ENCODE data around the gene GPT2.

GPT2 gene

DNA sequence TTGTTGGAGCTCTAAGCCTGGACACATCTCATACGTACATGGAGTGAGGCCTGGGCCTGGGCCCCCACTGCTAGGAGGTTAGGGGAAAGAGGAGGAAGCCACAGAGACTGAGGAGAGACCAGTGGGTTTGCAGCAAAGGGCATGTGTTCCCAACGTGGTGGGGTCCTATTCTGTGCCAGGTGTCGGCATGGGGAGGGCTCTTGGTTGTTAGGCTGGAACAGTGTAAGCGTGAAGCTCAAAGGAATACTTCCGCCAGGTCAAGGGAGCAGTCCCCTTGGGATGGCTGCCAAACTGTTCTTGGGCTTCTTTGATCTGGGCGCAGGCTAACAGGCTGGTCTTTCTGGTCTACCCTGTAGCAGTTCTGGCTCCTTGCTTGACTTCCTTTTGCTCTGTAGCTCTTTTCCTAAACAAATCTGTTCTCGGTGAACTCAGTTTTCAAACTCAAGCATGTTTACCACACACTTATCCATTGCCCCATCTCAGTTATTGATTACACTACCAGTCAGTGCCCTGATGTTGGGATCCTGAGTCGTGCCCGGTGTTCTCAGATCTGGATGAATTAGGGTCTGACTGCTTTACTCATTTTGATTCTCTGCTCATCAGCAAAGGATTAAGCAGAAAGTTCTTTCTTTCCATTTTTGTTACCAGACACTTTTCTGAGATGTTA is 36.4 kb downstream of the GPT2 start:
- H3K36me3 ChIP-seq (ENCODE audit: insufficient read depth, low read length): no peaks in the 10 kb centered on the region
- H3K27ac ChIP-seq: no peak overlapping the region
- H3K4me3 ChIP-seq: no peak overlapping the region
- no peak overlapping the region for H3K9ac ChIP-seq (ENCODE audit: insufficient read length)
- DNase-seq (ENCODE audit: low read depth, low spot score): no peak
- no peak for TF ChIP-seq EZH2 (IDR thresholded peaks at IDR 0.05)
- TF ChIP-seq FOXP2 (optimal IDR thresholded peaks at IDR 0.05; ENCODE audit: control extremely low read depth, extremely low read length, insufficient read depth): no peak
- TF ChIP-seq POLR2AphosphoS5 (IDR thresholded peaks at IDR 0.05; ENCODE audit: borderline replicate concordance, low read depth, low read length): no peak
- no peaks in the 10 kb centered on the region for H3K9me3 ChIP-seq (ENCODE audit: low read depth, low read length)

DNA sequence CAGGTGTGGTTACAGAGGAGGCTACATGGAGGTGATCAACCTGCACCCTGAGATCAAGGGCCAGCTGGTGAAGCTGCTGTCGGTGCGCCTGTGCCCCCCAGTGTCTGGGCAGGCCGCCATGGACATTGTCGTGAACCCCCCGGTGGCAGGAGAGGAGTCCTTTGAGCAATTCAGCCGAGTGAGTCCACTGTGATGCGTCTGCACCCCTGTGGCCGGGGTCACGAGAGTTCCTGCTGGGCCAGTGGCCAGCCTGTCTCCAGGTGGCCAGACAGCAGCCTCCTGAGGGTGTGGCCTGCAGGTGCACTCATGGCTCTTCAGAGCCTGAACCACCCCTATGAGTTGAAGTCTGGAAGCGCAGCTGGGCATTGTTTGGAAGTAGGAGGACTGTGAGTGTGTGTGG is 38.1 kb downstream of the GPT2 start:
- TF ChIP-seq FOXP2 (optimal IDR thresholded peaks at IDR 0.05; ENCODE audit: control extremely low read depth, extremely low read length, insufficient read depth): no peak
- no peak for TF ChIP-seq EZH2 (IDR thresholded peaks at IDR 0.05)
- no peak for TF ChIP-seq POLR2AphosphoS5 (IDR thresholded peaks at IDR 0.05; ENCODE audit: borderline replicate concordance, low read depth, low read length)
- Histone ChIP-seq H3K9me3 (ENCODE audit: low read depth, low read length) (no peaks in the 10 kb centered on the region), H3K4me3 (no peak overlapping the region), H3K27ac (no peak overlapping the region), H3K9ac (ENCODE audit: insufficient read length) (no peak overlapping the region), H3K36me3 (ENCODE audit: insufficient read depth, low read length) (no peaks in the 10 kb centered on the region)
- DNase-seq (ENCODE audit: low read depth, low spot score): no peak

DNA sequence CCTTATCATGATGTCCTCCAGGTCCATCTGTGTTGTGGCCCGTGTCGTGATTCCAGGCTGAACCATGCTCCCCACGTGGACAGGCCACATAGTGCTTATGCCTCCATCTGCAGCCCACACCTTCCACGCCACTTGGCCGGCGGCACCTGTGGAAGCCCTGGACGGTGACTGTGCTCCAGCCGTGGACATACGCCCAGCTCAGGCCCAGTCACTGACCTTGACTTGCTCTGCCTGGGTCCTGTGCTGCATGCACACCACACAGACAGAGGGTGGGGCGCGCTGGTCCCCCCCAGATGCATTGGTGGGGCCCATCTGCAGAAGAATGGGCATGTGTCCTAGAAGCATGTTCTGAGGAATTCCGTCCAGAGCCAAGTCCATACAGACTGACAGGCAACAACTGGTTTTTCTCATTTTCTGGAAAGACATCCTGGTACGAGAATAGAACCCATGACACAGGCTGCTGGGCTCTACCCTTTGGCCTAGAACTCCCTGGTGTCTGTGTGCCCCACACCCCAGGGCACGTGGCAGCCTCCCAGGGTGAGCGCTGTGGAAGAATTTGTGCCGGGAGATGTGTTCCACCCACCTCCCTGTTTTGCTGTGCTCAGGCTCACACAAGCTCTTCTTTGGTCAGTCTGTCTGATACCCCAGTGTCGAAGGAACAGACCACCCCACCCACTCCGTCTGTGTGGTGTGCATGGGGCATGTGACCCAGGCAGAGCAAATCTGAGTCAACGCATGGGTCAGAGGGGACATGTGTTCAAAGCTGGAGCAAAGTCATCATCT is 39.5 kb downstream of the GPT2 start:
- Histone ChIP-seq H3K9me3 (ENCODE audit: low read depth, low read length) (no peaks in the 10 kb centered on the region), H3K9ac (ENCODE audit: insufficient read length) (no peak overlapping the region), H3K36me3 (ENCODE audit: insufficient read depth, low read length) (no peaks in the 10 kb centered on the region), H3K27ac (no peak overlapping the region), H3K4me3 (no peak overlapping the region)
- DNase-seq (ENCODE audit: low read depth, low spot score): no peak
- TF ChIP-seq EZH2 (IDR thresholded peaks at IDR 0.05) (no peak), FOXP2 (optimal IDR thresholded peaks at IDR 0.05; ENCODE audit: control extremely low read depth, extremely low read length, insufficient read depth) (no peak), POLR2AphosphoS5 (IDR thresholded peaks at IDR 0.05; ENCODE audit: borderline replicate concordance, low read depth, low read length) (no peak)

DNA sequence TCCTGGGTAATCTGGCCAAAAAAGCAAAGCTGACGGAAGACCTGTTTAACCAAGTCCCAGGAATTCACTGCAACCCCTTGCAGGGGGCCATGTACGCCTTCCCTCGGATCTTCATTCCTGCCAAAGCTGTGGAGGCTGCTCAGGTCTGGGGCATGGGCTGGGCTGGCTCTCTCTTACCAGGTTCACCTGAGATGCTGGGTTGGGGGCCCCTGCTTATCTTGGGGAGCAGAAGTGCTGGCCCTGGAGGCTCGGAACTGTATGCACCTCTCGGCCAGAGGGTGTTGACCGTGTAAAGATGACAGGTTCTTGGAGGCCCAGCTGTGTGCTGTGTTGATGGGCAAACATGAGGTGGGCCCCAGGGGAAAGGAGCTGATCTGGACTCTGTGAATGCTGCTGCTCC is 40.2 kb downstream of the GPT2 start:
- H3K36me3 ChIP-seq (ENCODE audit: insufficient read depth, low read length): no peaks in the 10 kb centered on the region

GRCh38 chr16:46926470-46927225 is 42.5 kb downstream of the GPT2 start:
- Histone ChIP-seq H3K9me3 (ENCODE audit: low read depth, low read length) (no peaks in the 10 kb centered on the region), H3K4me3 (no peak overlapping the region), H3K27ac (no peak overlapping the region), H3K36me3 (ENCODE audit: insufficient read depth, low read length) (no peaks in the 10 kb centered on the region), H3K9ac (ENCODE audit: insufficient read length) (no peak overlapping the region)
- DNase-seq (ENCODE audit: low read depth, low spot score): no peak
- TF ChIP-seq FOXP2 (optimal IDR thresholded peaks at IDR 0.05; ENCODE audit: control extremely low read depth, extremely low read length, insufficient read depth): no peak
- no peak for TF ChIP-seq EZH2 (IDR thresholded peaks at IDR 0.05)
- no peak for TF ChIP-seq POLR2AphosphoS5 (IDR thresholded peaks at IDR 0.05; ENCODE audit: borderline replicate concordance, low read depth, low read length)

More for the DNA sequence above, 40.2 kb downstream of the GPT2 start:
- H3K27ac ChIP-seq: no peak overlapping the region
- no peak for DNase-seq (ENCODE audit: low read depth, low spot score)
- no peak overlapping the region for H3K4me3 ChIP-seq
- H3K9ac ChIP-seq (ENCODE audit: insufficient read length): no peak overlapping the region
- H3K9me3 ChIP-seq (ENCODE audit: low read depth, low read length): no peaks in the 10 kb centered on the region
- no peak for TF ChIP-seq EZH2 (IDR thresholded peaks at IDR 0.05)
- no peak for TF ChIP-seq FOXP2 (optimal IDR thresholded peaks at IDR 0.05; ENCODE audit: control extremely low read depth, extremely low read length, insufficient read depth)
- TF ChIP-seq POLR2AphosphoS5 (IDR thresholded peaks at IDR 0.05; ENCODE audit: borderline replicate concordance, low read depth, low read length): no peak

- no peaks in the 10 kb centered on the region for H3K9me3 ChIP-seq (ENCODE audit: low read depth, low read length)
- TF ChIP-seq EZH2 (IDR thresholded peaks at IDR 0.05) (no peak), POLR2AphosphoS5 (IDR thresholded peaks at IDR 0.05; ENCODE audit: borderline replicate concordance, low read depth, low read length) (no peak), FOXP2 (optimal IDR thresholded peaks at IDR 0.05; ENCODE audit: control extremely low read depth, extremely low read length, insufficient read depth) (no peak)
- no peak overlapping the region for H3K4me3 ChIP-seq
- H3K9ac ChIP-seq (ENCODE audit: insufficient read length): no peak overlapping the region
- DNase-seq (ENCODE audit: low read depth, low spot score): no peak
- H3K27ac ChIP-seq: no peak overlapping the region
- H3K36me3 ChIP-seq (ENCODE audit: insufficient read depth, low read length): no peaks in the 10 kb centered on the region
Measured at GRCh38 chr16:46927273-46927672, 43.1 kb downstream of the GPT2 start.

GRCh38 chr16:46928811-46929210 is 44.6 kb downstream of the GPT2 start:
- Histone ChIP-seq H3K36me3 (ENCODE audit: insufficient read depth, low read length) (no peaks in the 10 kb centered on the region), H3K9ac (ENCODE audit: insufficient read length) (no peak overlapping the region), H3K9me3 (ENCODE audit: low read depth, low read length) (no peaks in the 10 kb centered on the region), H3K4me3 (no peak overlapping the region), H3K27ac (no peak overlapping the region)
- DNase-seq (ENCODE audit: low read depth, low spot score): no peak
- no peak for TF ChIP-seq EZH2 (IDR thresholded peaks at IDR 0.05)
- TF ChIP-seq FOXP2 (optimal IDR thresholded peaks at IDR 0.05; ENCODE audit: control extremely low read depth, extremely low read length, insufficient read depth): no peak
- TF ChIP-seq POLR2AphosphoS5 (IDR thresholded peaks at IDR 0.05; ENCODE audit: borderline replicate concordance, low read depth, low read length): no peak
